CD4-positive, alpha-beta T cell treated with Interleukin-15 for 1 hour (primary cell): ENCODE measurements around the gene DYDC2.
"Not testable (repeated sequence)": the region's sequence is repeated elsewhere in the genome, so short reads cannot be mapped to it uniquely, and the experiment has no call there.

Experiments
- DNase-seq: peaks from one replicate; pipeline ENCODE4 v3.0.0-alpha.2; 2020

The DYDC2 gene, protein sequence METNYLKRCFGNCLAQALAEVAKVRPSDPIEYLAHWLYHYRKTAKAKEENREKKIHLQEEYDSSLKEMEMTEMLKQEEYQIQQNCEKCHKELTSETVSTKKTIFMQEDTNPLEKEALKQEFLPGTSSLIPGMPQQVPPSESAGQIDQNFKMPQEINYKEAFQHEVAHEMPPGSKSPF

DNA sequence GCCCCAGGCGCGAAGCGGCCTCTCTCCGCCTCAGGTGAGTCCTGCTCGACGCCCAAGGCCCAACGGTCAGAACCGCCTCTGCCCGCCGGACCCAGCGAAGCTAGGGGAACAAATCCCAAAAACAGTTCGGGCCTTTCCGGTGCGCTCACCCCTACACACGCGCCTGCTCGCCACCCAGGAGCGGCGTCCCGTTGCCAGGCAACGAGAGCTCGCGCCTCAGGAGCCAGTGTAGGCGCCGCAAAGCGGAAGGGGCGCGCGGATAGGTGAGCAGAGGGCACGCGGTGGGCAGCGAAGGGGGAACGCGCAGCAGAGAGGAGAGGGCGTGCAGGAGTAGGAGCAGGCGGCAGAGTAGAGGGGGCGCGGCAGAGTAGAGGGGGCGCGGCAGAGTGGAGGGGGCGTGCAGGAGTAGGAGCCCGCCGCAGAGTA lies at the start of gene DYDC2, which contains the start of gene DYDC1:
Gene DYDC2, plus strand, starts transcription at position 219 of the 426 bp plus-strand sequence. CDS start 5,663 bp downstream, outside the sequence.
Gene DYDC1, minus strand, starts transcription at position 193 of the 426 bp plus-strand sequence. CDS start 4,154 bp downstream, outside the sequence.
- DNase-seq: peak; percentile 31

GRCh38 chr10:80313523-80313922 lies 43.1 kb upstream of the DYDC2 start:
- DNase-seq: no peak

DNA sequence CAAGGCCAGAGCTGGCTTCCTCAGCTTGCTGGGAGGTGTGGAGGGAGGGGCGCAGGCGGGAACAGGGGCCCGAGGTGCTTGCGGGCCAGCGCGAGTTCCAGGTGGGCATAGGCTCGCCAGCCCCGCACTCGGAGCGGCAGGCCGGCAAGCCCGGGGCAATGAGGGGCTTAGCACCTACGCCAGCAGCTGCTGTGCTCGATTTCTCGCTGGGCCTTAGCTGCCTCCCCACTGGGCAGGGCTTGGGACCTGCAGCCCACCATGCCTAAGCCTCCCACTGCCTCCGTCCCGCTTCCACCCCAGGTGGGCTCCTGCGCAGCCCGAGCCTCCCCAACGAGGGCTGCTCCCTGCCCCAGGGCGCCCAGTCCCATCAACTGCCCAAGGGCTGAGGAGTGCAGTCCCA lies 41.2 kb upstream of the DYDC2 start:
- DNase-seq: no peak

DNA sequence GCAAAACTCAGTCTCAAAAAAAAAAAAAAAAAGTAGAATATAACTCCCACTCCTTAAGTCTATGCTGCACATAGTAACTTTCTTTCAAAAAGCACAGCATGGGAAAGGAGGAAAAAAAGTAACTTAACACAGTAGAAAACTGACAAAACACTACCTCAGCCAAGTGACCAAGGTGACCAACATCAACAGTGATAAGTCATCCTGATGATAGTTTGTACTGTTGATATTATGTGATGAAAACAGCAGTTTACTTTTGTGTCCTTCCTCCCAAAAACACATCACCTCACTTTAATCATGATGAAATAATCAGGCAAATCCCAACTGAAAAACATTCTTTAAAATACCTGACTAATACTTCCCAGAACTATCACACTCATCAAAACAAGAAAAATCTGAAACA lies 37.8 kb upstream of the DYDC2 start:
- DNase-seq: no peak

DNA sequence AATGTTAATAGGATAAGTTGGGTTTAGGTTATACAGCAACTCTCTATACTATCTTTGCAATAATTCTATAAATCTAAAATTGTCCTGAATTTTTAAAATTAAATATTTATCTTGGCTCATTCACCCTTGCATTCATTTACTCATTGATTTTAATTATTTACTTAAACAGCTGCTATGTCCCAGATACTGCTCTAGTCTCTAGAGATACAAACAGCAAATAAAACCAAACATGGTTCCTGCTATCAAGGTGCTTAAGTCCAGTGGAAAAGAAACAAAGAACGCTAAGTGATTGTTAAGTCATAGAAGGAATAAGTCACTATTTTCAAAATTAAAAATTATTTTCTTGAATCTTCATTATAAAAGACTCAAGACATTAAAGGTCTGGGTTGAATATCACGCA lies 37.3 kb upstream of the DYDC2 start:
- no peak for DNase-seq

- no peak for DNase-seq
These were observed 36.8 kb upstream of the DYDC2 start for GRCh38 chr10:80319725-80320290.

DNA sequence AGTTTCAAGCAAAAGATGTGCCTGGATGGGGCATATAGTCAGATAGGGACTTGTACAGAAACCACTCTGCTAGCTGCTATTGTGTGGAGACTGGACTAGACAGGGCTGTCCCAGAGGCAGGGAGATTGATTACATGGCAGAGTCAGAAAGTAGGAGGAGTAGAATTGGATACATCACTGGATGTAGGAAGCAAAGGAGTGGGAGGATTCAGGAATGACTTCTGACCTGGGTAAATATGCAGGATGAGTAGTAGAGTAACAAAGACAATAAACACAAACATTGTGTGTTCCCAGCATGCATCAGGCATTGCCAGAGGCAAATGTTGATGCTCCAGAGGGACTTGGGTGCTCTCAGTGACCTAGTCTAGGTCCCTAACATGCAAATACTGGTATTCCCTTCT lies 36.2 kb upstream of the DYDC2 start:
- DNase-seq: no peak

DNA sequence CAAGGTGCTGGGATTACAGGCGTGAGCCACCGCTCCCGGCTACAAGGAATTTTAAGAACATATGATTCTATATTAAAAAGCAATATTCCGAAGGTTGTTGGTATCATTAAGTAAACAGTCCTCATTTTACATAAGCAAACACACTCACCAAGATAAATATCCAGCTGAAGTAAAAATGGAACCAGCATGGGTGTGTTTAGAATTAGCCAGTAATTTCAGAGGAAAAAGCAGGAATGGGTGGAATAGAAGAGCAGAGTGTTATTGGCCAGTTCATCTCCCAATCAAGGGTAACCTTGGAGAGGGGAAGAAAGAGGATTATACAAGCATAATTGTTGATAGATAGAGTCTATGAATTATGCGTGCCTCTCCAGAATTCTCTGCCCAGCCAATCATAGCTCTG lies 35.4 kb upstream of the DYDC2 start:
- no peak for DNase-seq

- DNase-seq: no peak
These were observed 34.4 kb upstream of the DYDC2 start for GRCh38 chr10:80322158-80322557.

- no peak for DNase-seq
These were observed 33.9 kb upstream of the DYDC2 start for GRCh38 chr10:80322711-80323110.

- no peak for DNase-seq
These were observed 33.3 kb upstream of the DYDC2 start for GRCh38 chr10:80323311-80323710.

- DNase-seq: no peak
These were observed 32.5 kb upstream of the DYDC2 start for GRCh38 chr10:80324086-80324485.

GRCh38 chr10:80324891-80325364 lies 31.7 kb upstream of the DYDC2 start:
- DNase-seq: no peak

- DNase-seq: no peak
These were observed 22.6 kb upstream of the DYDC2 start for GRCh38 chr10:80333983-80334382.

DNA sequence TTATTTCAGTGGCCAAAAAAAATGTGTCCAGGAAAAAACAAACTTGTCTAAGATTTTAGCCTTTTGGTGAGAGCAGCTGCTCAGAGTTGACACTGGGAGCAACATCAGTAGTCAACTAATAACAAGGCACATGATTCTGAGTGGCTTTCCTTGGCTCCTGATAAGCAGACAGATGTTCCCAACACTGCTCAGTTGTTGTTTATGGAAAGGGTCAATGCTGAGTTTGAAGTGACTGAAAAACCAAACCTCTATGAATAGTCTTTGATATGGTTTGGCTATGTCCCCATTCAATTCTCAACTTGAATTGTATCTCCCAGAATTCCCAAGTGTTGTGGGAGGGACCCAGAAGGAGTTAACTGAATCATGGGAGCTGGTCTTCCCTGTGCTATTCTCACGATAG lies 12.3 kb upstream of the DYDC2 start:
- no peak for DNase-seq

GRCh38 chr10:80344912-80345311 lies 11.7 kb upstream of the DYDC2 start:
- DNase-seq: no peak

- no peak for DNase-seq
These were observed 6.3 kb upstream of the DYDC2 start for GRCh38 chr10:80350251-80350650.

DNA sequence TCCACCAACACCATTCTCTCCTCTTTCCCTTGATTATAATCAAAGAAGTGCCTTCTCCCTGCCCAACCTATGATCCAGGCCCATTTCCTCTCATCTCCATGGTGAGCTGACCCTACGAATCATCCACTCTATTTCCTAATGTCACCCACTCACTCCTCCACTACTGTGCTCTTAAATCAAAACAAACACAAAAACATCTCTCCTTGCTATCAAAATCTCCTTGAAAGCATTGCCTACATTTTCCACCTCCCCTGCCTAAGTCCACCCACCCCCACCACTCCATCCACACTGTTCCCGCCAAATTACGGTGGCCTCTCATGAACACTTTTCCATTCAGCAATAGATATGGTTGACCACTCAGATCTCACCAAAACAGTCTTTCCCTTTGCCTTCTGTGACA lies 5.4 kb upstream of the DYDC2 start:
- DNase-seq: no peak

DNA sequence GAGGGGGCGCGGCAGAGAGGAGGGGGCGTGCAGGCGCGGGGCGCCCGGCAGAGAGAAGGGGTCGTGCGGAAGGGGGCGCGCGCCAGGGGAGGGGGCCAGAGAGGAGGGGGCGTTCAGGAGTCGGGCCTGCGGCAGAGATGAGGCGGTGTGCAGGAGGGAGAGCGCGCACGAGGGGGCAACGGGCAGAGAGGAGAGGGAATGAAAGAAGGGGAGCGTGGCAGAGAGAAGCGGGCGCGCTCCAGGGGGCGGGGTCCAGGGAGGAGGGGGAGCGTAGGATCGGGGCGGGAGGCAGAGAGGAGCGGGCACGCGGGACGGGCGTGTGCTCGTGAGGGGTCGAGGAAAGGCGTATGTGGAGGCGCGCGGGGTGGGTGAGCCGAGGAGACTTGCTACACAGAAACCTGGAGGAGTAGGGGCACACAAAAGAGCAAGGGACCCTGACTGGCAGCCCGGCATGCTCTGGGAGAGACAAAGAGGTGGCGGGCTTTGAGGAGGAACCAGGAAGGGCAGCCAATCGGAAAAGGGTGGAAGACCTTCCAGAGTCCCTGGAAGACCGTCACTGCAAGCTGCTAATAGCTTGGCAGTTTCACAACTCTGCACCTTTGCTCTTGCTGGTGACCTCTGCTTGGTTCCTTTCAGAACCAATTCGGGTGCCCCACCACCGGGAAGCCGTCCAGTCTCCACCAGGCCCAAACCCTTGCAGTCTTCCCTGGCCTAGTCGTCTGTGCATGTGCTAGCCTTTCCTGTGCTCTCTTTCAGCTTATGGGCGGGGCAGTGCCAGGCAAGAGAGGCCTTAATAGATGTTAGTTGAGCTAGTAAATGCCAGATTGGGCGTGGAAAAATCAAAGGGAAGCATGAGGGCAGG lies 639 bp downstream of the DYDC2 start:
- DNase-seq: no peak

DNA sequence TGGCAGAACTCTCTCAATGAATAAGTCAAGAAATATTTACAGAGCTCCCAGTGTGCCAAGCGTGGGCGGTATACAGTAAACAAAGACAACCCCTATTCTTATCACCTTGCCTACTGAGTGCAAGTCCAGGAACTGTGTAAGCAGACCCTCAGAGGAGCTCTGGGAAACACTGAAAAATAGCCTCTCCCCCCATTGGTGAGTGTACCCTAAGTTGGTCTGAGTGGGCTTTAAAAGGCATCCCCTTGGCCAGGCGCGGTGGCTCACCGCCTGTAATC lies 1.2 kb downstream of the DYDC2 start:
- no peak for DNase-seq

GRCh38 chr10:80358925-80359324 lies 2.3 kb downstream of the DYDC2 start:
- not testable (repeated sequence) for DNase-seq

DNA sequence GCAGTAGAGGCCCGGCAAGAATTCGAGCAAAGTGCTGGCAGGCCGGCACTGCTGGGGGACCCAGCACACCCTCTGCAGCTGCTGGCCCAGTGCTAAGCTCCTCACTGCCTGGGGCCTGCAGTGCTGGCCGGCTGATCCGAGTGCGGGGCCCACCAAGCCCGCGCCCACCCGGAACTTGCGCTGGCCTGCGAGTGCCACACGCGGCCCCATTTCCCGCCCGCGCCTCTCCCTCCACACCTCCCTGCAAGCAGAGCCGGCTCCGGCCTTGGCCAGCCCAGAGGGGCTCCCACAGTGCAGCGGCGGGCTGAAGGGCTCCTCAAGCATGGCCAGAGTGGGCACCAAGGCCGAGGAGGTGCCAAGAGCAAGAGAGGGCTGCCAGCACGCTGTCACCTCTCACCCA lies 3.1 kb downstream of the DYDC2 start:
- no peak for DNase-seq

GRCh38 chr10:80365510-80365909 lies 8.9 kb downstream of the DYDC2 start:
- no peak for DNase-seq

- no peak for DNase-seq
These were observed 14.9 kb downstream of the DYDC2 start for GRCh38 chr10:80371467-80371866.
